Measurements from ENCODE around the gene FRG2. TPM values are rescaled to one million over a fixed set of nuclear protein-coding genes. Genes with fewer than 3 reads are reported as not detected.
"Not testable (repeated sequence)": the region's sequence is repeated elsewhere in the genome, so short reads cannot be mapped to it uniquely, and the experiment has no call there.

FRG2 gene
- total RNA-seq (not detected), total RNA-seq (0 to 0.14 (median 0) reads per million in 172 experiments)
- polyA plus RNA-seq (2013, experiment 1 of 2): not detected
- not detected for polyA plus RNA-seq (2013, experiment 2 of 2)

DNA sequence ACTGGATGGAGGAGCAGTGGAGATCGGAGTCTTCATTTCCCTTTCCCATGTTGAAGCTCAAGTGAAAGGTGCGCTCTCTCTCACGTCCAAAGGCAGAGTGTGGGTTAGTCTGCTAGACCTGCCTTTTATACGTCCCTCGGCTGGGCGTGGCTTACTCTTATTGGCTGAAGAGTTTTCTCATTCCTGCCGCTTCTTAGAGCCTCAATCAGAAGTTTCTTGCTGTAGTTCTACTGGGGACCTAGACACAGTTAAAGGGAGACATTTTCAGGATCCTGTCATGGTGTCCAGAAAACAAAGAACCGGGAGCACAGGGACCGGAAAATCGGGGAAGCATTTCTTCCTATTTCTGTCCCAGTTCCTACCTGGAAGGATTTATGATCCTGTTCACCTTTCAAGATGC, at the start of gene FRG2:
Gene FRG2, minus strand, starts transcription at position 101 of the 400 bp plus-strand sequence. Its CDS starts 52 bp downstream, at position 49.
- H3K9me3 Mint-ChIP-seq; H3K4me1 ChIP-seq (ENCODE audit: insufficient read depth, low read length); H3K4me3 ChIP-seq (ENCODE audit: low read length); CTCF ChIA-PET; DNase-seq; H3K36me3 ChIP-seq (ENCODE audit: insufficient read depth, low read length); H3K36me3 Mint-ChIP-seq (ENCODE audit: low read depth); H3K4me3 Mint-ChIP-seq; ATAC-seq (ENCODE audit: poor library complexity); intact Hi-C loops (cut with DNase I, micrococcal nuclease); H3K27ac Mint-ChIP-seq; H3K9me3 ChIP-seq (ENCODE audit: control insufficient read depth in 1 of 2, insufficient read depth in 1 of 2, low read length in 2 of 2); H3K27me3 Mint-ChIP-seq; H3K27ac ChIP-seq (ENCODE audit: low read depth in 1 of 2, low read length in 2 of 2); H3K27me3 ChIP-seq (ENCODE audit: control insufficient read depth in 1 of 2, insufficient read depth in 2 of 2, low read length in 2 of 2); POLR2A ChIA-PET; H3K4me1 Mint-ChIP-seq (ENCODE audit: low read depth): not testable (repeated sequence)

DNA sequence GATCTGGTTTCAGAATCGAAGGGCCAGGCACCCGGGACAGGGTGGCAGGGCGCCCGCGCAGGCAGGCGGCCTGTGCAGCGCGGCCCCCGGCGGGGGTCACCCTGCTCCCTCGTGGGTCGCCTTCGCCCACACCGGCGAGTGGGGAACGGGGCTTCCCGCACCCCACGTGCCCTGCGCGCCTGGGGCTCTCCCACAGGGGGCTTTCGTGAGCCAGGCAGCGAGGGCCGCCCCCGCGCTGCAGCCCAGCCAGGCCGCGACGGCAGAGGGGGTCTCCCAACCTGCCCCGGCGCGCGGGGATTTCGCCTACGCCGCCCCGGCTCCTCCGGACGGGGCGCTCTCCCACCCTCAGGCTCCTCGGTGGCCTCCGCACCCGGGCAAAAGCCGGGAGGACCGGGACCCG, 41.3 kb upstream of the FRG2 start:
- H3K27ac Mint-ChIP-seq; H3K36me3 Mint-ChIP-seq (ENCODE audit: low read depth); H3K27me3 ChIP-seq (ENCODE audit: control insufficient read depth in 1 of 2, insufficient read depth in 2 of 2, low read length in 2 of 2); H3K4me3 ChIP-seq (ENCODE audit: low read length); H3K4me1 ChIP-seq (ENCODE audit: insufficient read depth, low read length); H3K9me3 Mint-ChIP-seq; H3K27me3 Mint-ChIP-seq; intact Hi-C loops (cut with DNase I, micrococcal nuclease); ATAC-seq (ENCODE audit: poor library complexity); H3K9me3 ChIP-seq (ENCODE audit: control insufficient read depth in 1 of 2, insufficient read depth in 1 of 2, low read length in 2 of 2); H3K36me3 ChIP-seq (ENCODE audit: insufficient read depth, low read length); H3K27ac ChIP-seq (ENCODE audit: low read depth in 1 of 2, low read length in 2 of 2); CTCF ChIA-PET; H3K4me3 Mint-ChIP-seq; POLR2A ChIA-PET; H3K4me1 Mint-ChIP-seq (ENCODE audit: low read depth): not testable (repeated sequence)
- peak in 2 of 14 experiments; percentile 31 to 36 for DNase-seq

DNA sequence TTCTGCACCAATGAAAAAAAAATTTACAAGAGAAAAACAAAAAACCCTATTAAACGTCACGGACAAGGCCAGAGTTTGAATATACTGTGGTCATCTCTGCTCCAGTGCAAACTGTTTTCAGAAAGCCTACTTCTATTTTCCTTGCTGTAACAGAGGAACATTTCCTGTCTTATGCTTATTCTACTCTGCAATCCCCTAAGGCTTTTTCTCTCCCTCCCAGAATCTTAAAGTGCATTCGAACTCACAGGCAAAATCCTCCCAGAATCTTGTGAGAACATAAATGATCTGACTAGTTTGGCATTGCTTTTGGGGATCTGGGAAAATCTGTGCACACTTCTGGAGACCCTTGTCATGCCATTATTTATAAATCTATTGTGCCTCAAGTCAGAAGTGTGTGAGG, 37.7 kb upstream of the FRG2 start:
- H3K4me3 ChIP-seq (ENCODE audit: low read length); CTCF ChIA-PET; POLR2A ChIA-PET; ATAC-seq (ENCODE audit: poor library complexity); intact Hi-C loops (cut with DNase I, micrococcal nuclease); H3K4me3 Mint-ChIP-seq; H3K36me3 Mint-ChIP-seq (ENCODE audit: low read depth); H3K9me3 ChIP-seq (ENCODE audit: control insufficient read depth in 1 of 2, insufficient read depth in 1 of 2, low read length in 2 of 2); H3K27me3 Mint-ChIP-seq; H3K36me3 ChIP-seq (ENCODE audit: insufficient read depth, low read length); H3K27ac ChIP-seq (ENCODE audit: low read depth in 1 of 2, low read length in 2 of 2); H3K27ac Mint-ChIP-seq; H3K4me1 ChIP-seq (ENCODE audit: insufficient read depth, low read length); H3K4me1 Mint-ChIP-seq (ENCODE audit: low read depth); H3K27me3 ChIP-seq (ENCODE audit: control insufficient read depth in 1 of 2, insufficient read depth in 2 of 2, low read length in 2 of 2); H3K9me3 Mint-ChIP-seq; DNase-seq: not testable (repeated sequence)

DNA sequence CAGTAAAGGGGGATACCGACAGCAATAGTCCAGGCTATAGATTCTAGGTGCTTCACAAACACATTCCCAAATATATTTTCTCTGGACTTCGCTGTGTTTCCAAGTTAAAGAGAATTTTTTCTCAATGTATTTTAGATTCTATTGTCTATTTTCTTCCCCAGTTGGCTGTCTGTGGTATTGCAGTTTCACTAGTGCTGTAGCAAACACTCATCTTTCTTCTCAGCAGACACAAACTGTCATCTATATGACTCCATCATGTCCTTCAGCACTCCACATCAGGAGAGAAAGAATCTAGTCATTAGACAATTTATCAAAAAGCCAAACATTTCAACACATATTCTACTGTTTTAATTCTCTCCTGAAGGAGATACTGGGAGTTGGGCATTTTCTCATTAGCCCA, 37.3 kb upstream of the FRG2 start, which contains the start of gene DBET:
Gene DBET, plus strand, starts transcription at position 161 of the 400 bp plus-strand sequence.
- not testable (repeated sequence) for H3K27me3 Mint-ChIP-seq; H3K36me3 Mint-ChIP-seq (ENCODE audit: low read depth)

DNA sequence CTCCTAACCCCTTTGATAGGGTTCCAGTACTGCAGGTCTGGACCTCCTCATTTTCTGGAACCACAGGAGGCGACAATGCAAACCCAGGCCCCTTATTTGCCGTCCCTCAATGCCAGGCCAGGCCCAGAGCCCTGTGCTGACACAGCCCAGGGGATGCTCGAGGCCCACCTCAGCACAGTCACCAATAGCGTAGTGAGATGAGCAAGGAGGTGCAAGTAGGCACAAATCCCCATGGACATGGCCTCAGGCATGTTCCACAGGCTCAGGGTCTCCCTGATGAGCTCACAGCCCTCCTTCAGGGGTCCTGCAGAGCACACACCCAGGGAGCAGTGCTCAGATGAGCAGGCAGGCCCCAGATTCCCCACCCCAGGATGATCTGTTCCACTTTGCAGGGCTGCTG, 31.9 kb upstream of the FRG2 start:
- H3K9me3 ChIP-seq (ENCODE audit: control insufficient read depth in 1 of 2, insufficient read depth in 1 of 2, low read length in 2 of 2); H3K4me1 ChIP-seq (ENCODE audit: insufficient read depth, low read length); H3K4me3 ChIP-seq (ENCODE audit: low read length); CTCF ChIA-PET; ATAC-seq (ENCODE audit: poor library complexity); H3K27ac ChIP-seq (ENCODE audit: low read depth in 1 of 2, low read length in 2 of 2); intact Hi-C loops (cut with DNase I, micrococcal nuclease); H3K4me3 Mint-ChIP-seq; H3K27me3 Mint-ChIP-seq; H3K27ac Mint-ChIP-seq; H3K36me3 Mint-ChIP-seq (ENCODE audit: low read depth); H3K4me1 Mint-ChIP-seq (ENCODE audit: low read depth); H3K27me3 ChIP-seq (ENCODE audit: control insufficient read depth in 1 of 2, insufficient read depth in 2 of 2, low read length in 2 of 2); POLR2A ChIA-PET; DNase-seq; H3K36me3 ChIP-seq (ENCODE audit: insufficient read depth, low read length); H3K9me3 Mint-ChIP-seq: not testable (repeated sequence)

More for the DNA sequence above, 37.3 kb upstream of the FRG2 start, which contains the start of gene DBET:
- H3K4me3 Mint-ChIP-seq; H3K4me3 ChIP-seq (ENCODE audit: low read length); POLR2A ChIA-PET; H3K27ac ChIP-seq (ENCODE audit: low read depth in 1 of 2, low read length in 2 of 2); H3K9me3 Mint-ChIP-seq; H3K36me3 ChIP-seq (ENCODE audit: insufficient read depth, low read length); H3K4me1 ChIP-seq (ENCODE audit: insufficient read depth, low read length); intact Hi-C loops (cut with DNase I, micrococcal nuclease); ATAC-seq (ENCODE audit: poor library complexity); H3K27me3 ChIP-seq (ENCODE audit: control insufficient read depth in 1 of 2, insufficient read depth in 2 of 2, low read length in 2 of 2); CTCF ChIA-PET; H3K27ac Mint-ChIP-seq; H3K9me3 ChIP-seq (ENCODE audit: control insufficient read depth in 1 of 2, insufficient read depth in 1 of 2, low read length in 2 of 2); H3K4me1 Mint-ChIP-seq (ENCODE audit: low read depth); DNase-seq: not testable (repeated sequence)

DNA sequence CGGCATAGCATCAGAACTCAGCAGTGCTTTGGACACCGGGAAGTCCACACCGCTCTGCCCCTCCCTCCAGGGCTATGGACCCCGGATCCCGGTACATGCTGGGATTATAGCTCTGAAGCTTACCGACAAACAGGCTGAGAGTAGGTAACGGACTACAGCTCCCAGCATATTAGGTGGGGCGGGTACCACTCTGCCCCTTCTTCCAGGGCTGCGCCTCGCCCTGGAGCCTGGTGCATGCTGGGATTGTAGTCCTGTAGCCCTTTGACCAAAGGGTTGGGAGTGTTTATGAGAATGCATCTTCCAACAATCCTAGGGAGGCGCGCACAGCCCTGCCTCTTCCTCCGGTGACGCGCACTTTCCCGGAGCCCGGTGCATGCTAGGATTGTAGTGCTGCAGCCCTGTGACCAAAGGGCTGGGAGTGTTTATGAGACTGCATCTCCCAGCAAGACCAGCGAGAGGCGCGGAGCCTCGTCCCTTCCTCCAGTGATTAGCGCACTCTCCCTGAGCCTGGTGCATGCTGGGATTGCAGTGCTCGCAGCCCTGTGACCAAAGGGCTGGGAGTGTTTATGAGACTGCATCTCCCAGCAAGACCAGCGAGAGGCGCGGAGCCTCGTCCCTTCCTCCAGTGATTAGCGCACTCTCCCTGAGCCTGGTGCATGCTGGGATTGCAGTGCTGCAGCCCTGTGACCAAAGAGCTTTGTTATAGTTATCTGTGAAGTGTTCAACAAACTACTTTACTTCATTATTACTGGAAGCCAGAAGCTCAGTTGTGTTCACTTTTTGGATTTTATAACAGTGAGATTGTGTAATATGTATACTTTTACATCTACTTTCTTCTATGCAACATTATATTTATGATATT, 22.6 kb upstream of the FRG2 start:
- H3K4me3 ChIP-seq (ENCODE audit: low read length); H3K36me3 Mint-ChIP-seq (ENCODE audit: low read depth); H3K27me3 Mint-ChIP-seq; H3K36me3 ChIP-seq (ENCODE audit: insufficient read depth, low read length); H3K27ac Mint-ChIP-seq; CTCF ChIA-PET; POLR2A ChIA-PET; ATAC-seq (ENCODE audit: poor library complexity); H3K4me1 ChIP-seq (ENCODE audit: insufficient read depth, low read length); H3K27me3 ChIP-seq (ENCODE audit: control insufficient read depth in 1 of 2, insufficient read depth in 2 of 2, low read length in 2 of 2); DNase-seq; H3K4me3 Mint-ChIP-seq; H3K9me3 ChIP-seq (ENCODE audit: control insufficient read depth in 1 of 2, insufficient read depth in 1 of 2, low read length in 2 of 2); H3K27ac ChIP-seq (ENCODE audit: low read depth in 1 of 2, low read length in 2 of 2); intact Hi-C loops (cut with DNase I, micrococcal nuclease); H3K4me1 Mint-ChIP-seq (ENCODE audit: low read depth); H3K9me3 Mint-ChIP-seq: not testable (repeated sequence)

DNA sequence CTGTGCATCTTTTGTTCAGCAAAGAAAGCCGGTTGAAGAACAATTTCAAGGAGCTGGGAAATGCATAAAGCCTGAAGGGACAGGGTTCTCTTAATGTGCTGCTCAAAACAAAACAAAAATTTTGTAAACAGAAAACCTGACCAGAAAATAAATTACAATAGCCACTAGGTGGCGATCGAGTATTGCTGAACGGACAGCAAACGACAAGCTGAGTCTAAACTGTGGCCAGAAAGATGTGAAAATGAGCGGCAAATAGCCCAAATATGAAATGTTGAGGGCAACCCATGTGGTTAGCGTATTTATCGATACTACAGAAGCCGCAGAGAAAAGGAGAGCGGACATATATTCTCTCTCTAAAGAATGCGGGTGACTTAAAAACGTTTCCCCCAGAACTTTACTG, 20.6 kb upstream of the FRG2 start:
- H3K4me1 ChIP-seq (ENCODE audit: insufficient read depth, low read length); H3K9me3 ChIP-seq (ENCODE audit: control insufficient read depth in 1 of 2, insufficient read depth in 1 of 2, low read length in 2 of 2); H3K27me3 ChIP-seq (ENCODE audit: control insufficient read depth in 1 of 2, insufficient read depth in 2 of 2, low read length in 2 of 2); H3K27ac Mint-ChIP-seq; intact Hi-C loops (cut with DNase I, micrococcal nuclease); H3K4me3 Mint-ChIP-seq; H3K36me3 ChIP-seq (ENCODE audit: insufficient read depth, low read length); H3K36me3 Mint-ChIP-seq (ENCODE audit: low read depth); H3K4me1 Mint-ChIP-seq (ENCODE audit: low read depth); H3K27me3 Mint-ChIP-seq; DNase-seq; H3K9me3 Mint-ChIP-seq; H3K4me3 ChIP-seq (ENCODE audit: low read length); CTCF ChIA-PET; H3K27ac ChIP-seq (ENCODE audit: low read depth in 1 of 2, low read length in 2 of 2); ATAC-seq (ENCODE audit: poor library complexity); POLR2A ChIA-PET: not testable (repeated sequence)

Data from CD4-positive, alpha-beta T cell (primary cell).